ENCODE results near the gene STAT3.
"Not testable (repeated sequence)": the region's sequence is repeated elsewhere in the genome, so short reads cannot be mapped to it uniquely, and the experiment has no call there.

STAT3 gene

DNA sequence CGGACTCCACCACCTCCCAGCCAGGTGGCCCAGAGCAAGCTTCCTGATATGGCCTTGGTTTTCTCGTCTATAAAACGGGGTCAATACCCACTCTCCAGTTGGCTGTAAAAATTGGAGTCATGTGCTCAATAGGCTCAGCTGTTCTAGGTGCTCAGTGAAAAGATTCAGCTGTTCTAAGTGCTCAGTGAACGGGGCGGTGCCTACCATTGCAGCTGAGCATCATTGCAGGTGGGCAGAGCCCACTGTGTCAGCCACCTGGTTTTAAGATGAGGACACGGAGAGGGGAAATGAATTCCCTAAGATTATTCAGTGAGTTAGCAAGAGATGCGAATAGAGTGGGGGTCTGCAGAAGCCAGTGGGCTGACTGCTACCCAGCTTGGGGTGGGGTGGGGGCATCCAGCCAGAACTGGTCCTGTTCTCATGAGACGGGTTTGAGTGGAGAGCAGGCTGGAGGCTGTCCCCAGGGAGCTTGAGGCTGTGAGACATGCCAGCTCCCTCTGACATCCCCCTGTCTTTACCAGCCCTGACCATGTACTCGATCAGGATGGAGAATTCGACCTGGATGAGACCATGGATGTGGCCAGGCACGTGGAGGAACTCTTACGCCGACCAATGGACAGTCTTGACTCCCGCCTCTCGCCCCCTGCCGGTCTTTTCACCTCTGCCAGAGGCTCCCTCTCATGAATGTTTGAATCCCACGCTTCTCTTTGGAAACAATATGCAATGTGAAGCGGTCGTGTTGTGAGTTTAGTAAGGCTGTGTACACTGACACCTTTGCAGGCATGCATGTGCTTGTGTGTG, 78.1 kb downstream of the STAT3 start:
- TF ChIP-seq, protein P1, sequence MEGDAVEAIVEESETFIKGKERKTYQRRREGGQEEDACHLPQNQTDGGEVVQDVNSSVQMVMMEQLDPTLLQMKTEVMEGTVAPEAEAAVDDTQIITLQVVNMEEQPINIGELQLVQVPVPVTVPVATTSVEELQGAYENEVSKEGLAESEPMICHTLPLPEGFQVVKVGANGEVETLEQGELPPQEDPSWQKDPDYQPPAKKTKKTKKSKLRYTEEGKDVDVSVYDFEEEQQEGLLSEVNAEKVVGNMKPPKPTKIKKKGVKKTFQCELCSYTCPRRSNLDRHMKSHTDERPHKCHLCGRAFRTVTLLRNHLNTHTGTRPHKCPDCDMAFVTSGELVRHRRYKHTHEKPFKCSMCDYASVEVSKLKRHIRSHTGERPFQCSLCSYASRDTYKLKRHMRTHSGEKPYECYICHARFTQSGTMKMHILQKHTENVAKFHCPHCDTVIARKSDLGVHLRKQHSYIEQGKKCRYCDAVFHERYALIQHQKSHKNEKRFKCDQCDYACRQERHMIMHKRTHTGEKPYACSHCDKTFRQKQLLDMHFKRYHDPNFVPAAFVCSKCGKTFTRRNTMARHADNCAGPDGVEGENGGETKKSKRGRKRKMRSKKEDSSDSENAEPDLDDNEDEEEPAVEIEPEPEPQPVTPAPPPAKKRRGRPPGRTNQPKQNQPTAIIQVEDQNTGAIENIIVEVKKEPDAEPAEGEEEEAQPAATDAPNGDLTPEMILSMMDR (conservative IDR thresholded peaks at IDR 0.05; ENCODE audit: control insufficient read depth, insufficient read depth, low read depth, low read length): peak; percentile 37
- DNase-seq (ENCODE audit: low read depth): peak; percentile 36
- no peak overlapping the region for H3K4me3 ChIP-seq (ENCODE audit: control insufficient read depth, low read depth, low read length)

DNA sequence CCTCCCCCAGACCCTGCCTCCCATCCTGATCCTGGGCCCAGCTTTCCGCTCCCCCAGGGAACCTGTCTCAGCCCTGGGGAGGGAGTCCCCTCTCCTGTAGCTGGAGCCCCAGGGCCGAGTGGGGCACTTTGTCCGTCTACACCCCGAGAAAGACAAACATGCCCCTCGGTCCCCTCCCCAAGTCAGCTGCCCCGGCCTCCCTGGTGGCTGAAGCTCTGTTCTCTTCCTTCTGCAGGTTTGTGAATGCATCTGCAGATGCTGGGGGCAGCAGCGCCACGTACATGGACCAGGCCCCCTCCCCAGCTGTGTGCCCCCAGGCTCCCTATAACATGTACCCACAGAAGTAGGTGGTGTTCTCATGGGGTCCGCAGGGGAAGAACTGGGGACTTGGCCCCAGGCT, 79.1 kb downstream of the STAT3 start:
- DNase-seq (ENCODE audit: low read depth): no peak
- TF ChIP-seq, protein P1 (conservative IDR thresholded peaks at IDR 0.05; ENCODE audit: control insufficient read depth, insufficient read depth, low read depth, low read length): no peak
- H3K4me3 ChIP-seq (ENCODE audit: control insufficient read depth, low read depth, low read length): no peak overlapping the region

DNA sequence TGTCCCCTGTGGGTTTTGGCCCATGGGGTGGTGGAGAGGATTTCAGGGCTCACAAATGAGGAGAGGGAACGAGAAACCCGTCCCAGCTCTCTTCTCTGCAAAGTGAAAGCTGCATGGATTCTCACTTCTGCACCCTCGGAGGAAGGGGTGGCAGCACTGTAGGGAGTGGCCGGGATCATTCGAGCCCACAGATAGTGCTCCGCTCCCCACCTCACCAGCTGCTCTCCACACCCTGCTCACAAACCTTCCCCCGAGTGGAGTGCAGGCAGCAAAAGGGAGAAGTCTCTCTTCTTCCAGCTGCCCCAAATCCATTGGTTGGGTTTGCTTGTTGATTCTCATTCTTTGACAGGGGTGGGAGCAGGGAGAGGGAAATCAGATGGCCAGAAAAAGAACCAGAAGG, 79.8 kb downstream of the STAT3 start:
- no peak for DNase-seq (ENCODE audit: low read depth)
- TF ChIP-seq, protein P1 (conservative IDR thresholded peaks at IDR 0.05; ENCODE audit: control insufficient read depth, insufficient read depth, low read depth, low read length): no peak
- no peak overlapping the region for H3K4me3 ChIP-seq (ENCODE audit: control insufficient read depth, low read depth, low read length)

DNA sequence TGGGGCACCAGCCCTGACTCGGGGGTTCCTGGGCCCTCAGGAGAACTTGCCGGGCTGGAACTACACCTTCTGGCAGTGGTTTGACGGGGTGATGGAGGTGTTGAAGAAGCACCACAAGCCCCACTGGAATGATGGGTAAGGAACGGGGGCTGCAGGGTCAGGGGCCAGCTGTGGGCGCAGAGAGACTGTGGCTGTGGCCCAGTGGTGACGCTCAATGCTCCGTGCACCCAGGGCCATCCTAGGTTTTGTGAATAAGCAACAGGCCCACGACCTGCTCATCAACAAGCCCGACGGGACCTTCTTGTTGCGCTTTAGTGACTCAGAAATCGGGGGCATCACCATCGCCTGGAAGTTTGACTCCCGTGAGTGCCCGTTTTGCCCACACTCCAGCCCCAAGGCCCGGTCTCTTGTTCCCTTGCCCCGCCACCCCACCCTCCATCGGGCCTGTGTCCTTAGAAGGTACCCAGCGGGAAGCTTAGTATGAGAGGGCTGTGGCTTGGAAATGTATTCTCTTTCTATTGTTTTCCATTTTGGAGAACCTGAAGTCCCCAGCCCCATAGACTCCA, 80.8 kb downstream of the STAT3 start:
- no peak for DNase-seq (ENCODE audit: low read depth)
- TF ChIP-seq, protein P1 (conservative IDR thresholded peaks at IDR 0.05; ENCODE audit: control insufficient read depth, insufficient read depth, low read depth, low read length): no peak
- no peak overlapping the region for H3K4me3 ChIP-seq (ENCODE audit: control insufficient read depth, low read depth, low read length)

DNA sequence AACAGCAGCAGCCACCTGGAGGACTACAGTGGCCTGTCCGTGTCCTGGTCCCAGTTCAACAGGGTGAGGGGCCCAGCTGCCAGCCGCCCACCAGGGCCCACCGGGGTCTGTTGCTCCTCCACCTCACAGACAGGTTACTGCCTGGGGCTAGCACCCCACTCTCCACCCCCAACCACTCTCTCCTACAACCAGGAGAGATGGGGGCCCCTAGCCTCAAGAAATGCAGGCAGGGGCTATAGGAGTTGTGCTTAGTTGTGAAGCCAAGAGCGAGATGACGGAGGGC, 81.9 kb downstream of the STAT3 start:
- H3K4me3 ChIP-seq (ENCODE audit: control insufficient read depth, low read depth, low read length): no peak overlapping the region
- no peak for DNase-seq (ENCODE audit: low read depth)
- TF ChIP-seq, protein P1 (conservative IDR thresholded peaks at IDR 0.05; ENCODE audit: control insufficient read depth, insufficient read depth, low read depth, low read length): no peak

DNA sequence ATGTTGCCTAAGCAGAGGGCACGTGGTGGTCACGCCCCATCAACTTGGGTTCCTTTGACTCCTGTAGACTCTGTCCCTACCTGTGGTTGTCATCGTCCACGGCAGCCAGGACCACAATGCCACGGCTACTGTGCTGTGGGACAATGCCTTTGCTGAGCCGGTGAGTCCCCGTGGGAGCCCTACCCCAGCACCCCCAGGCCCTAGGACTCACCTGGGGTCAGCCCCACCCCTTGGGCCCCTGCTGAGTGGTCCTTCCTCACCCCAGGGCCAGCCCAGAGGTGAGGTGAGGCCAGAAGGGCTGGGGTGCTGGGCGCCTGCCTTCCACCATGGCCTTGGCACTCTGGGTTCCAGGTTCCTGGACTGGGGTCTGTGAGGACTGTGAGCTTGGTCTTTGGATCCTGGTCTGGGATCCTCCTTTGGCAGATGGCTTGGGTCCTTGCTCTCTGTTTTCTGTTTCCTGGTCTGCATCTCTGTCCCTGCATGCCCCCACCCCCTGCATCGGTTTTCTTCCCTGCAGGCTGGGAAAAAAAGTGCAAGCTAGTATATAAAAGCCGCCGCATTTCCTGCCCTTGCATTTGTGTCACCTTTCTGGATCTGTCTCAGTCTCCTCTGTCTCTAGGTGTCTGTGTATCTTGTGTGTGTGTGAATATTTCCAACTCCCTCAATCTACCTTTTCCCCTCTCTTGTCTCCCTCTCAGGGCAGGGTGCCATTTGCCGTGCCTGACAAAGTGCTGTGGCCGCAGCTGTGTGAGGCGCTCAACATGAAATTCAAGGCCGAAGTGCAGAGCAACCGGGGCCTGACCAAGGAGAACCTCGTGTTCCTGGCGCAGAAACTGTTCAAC, 82.5 kb downstream of the STAT3 start:
- no peak for DNase-seq (ENCODE audit: low read depth)
- no peak overlapping the region for H3K4me3 ChIP-seq (ENCODE audit: control insufficient read depth, low read depth, low read length)

DNA sequence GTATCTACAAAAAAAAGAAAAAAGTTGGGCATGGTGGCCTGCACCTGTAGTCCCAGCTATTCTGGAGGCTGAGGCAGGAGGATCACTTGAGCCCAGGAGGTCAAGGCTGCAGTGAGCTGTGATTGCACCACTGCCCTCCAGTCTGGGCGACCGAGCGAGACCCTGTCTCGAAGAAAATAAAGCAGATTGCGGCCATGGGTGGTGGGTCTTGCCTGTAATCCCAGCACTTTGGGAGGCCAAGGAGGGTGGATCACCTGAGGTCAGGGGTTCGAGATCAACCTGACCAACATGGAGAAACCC, 83.3 kb downstream of the STAT3 start:
- H3K4me3 ChIP-seq (ENCODE audit: control insufficient read depth, low read depth, low read length); DNase-seq (ENCODE audit: low read depth): not testable (repeated sequence)

More for the DNA sequence above, 82.5 kb downstream of the STAT3 start:
- TF ChIP-seq, protein P1 (conservative IDR thresholded peaks at IDR 0.05; ENCODE audit: control insufficient read depth, insufficient read depth, low read depth, low read length): no peak

All from fibroblast of mammary gland (primary cell).